IPS-18a (cell line): ENCODE data around the gene USP11.
A peak's percentile ranks its signal among the peaks of the same experiment; 100 is the strongest.

Source experiments
- H3K27ac ChIP-seq: one replicate; pipeline ENCODE4 v1.5.1; 2013; ENCODE audit warnings: low read length
- H3K27me3 ChIP-seq: one replicate; pipeline ENCODE4 v1.6.1; 2013; ENCODE audit warnings: mild to moderate bottlenecking, low read length; ENCODE audit not compliant: control insufficient read depth, insufficient read depth
- H3K36me3 ChIP-seq: one replicate; pipeline ENCODE4 v1.6.1; 2013; ENCODE audit warnings: low read depth, low read length; ENCODE audit not compliant: control insufficient read depth
- H3K4me1 ChIP-seq: one replicate; pipeline ENCODE4 v1.6.1; 2013; ENCODE audit warnings: low read depth, low read length; ENCODE audit not compliant: control insufficient read depth
- H3K4me3 ChIP-seq: one replicate; pipeline ENCODE4 v1.5.1; 2013; ENCODE audit warnings: low read length
- H3K9ac ChIP-seq: one replicate; pipeline ENCODE4 v1.6.1; 2013; ENCODE audit warnings: mild to moderate bottlenecking, low read length, moderate library complexity
- H3K9me3 ChIP-seq: one replicate; pipeline ENCODE4 v1.6.1; 2013; ENCODE audit warnings: low read depth, low read length; ENCODE audit not compliant: control insufficient read depth

USP11 gene

GRCh38 chrX:47232803-47233332 is at the start of gene USP11:
USP11 (plus strand) TSS chrX:47233009; CDS start chrX:47233044, 35 bp downstream.
- Histone ChIP-seq H3K27me3 (no peaks in the 10 kb centered on the region), H3K4me1 (no peaks in the 10 kb centered on the region), H3K9ac (peak within 1 kb of the TSS; percentile 97), H3K9me3 (peaks cover 7% of the 10 kb centered on the region), H3K4me3 (peak within 1 kb of the TSS; percentile 81), H3K36me3 (peaks cover 10% of the 10 kb centered on the region), H3K27ac (peak within 1 kb of the TSS; percentile 91)

- Histone ChIP-seq H3K36me3 (peaks cover 29% of the 10 kb centered on the region), H3K27me3 (no peaks in the 10 kb centered on the region), H3K27ac (no peak overlapping the region), H3K4me3 (no peak overlapping the region), H3K4me1 (no peaks in the 10 kb centered on the region), H3K9me3 (no peaks in the 10 kb centered on the region), H3K9ac (no peak overlapping the region)
Observed at GRCh38 chrX:47184486-47184885, 48.3 kb upstream of the USP11 start.

- H3K36me3 ChIP-seq, result peaks cover 29% of the 10 kb centered on the region
- no peak overlapping the region for H3K9ac ChIP-seq
- no peak overlapping the region for H3K27ac ChIP-seq
- no peaks in the 10 kb centered on the region for H3K27me3 ChIP-seq
- H3K4me1 ChIP-seq, result no peaks in the 10 kb centered on the region
- H3K9me3 ChIP-seq, result no peaks in the 10 kb centered on the region
- H3K4me3 ChIP-seq, result no peak overlapping the region
Observed at GRCh38 chrX:47185241-47185640, 47.6 kb upstream of the USP11 start.

GRCh38 chrX:47186096-47186740 is 46.6 kb upstream of the USP11 start:
- Histone ChIP-seq H3K4me1 (no peaks in the 10 kb centered on the region), H3K27me3 (no peaks in the 10 kb centered on the region), H3K36me3 (peaks cover 29% of the 10 kb centered on the region), H3K4me3 (no peak overlapping the region), H3K9ac (no peak overlapping the region), H3K9me3 (no peaks in the 10 kb centered on the region), H3K27ac (no peak overlapping the region)

GRCh38 chrX:47187106-47187677 is 45.6 kb upstream of the USP11 start:
- Histone ChIP-seq H3K4me3 (no peak overlapping the region), H3K4me1 (no peaks in the 10 kb centered on the region), H3K9ac (no peak overlapping the region), H3K27me3 (no peaks in the 10 kb centered on the region), H3K36me3 (peaks cover 20% of the 10 kb centered on the region), H3K27ac (no peak overlapping the region), H3K9me3 (no peaks in the 10 kb centered on the region)

GRCh38 chrX:47189906-47190305 is 42.9 kb upstream of the USP11 start:
- Histone ChIP-seq H3K4me1 (no peaks in the 10 kb centered on the region), H3K27me3 (no peaks in the 10 kb centered on the region), H3K9ac (no peak overlapping the region), H3K9me3 (no peaks in the 10 kb centered on the region), H3K27ac (no peak overlapping the region), H3K36me3 (peaks cover 13% of the 10 kb centered on the region), H3K4me3 (no peak overlapping the region)

- Histone ChIP-seq H3K36me3 (peaks cover 9% of the 10 kb centered on the region), H3K27ac (no peak overlapping the region), H3K27me3 (no peaks in the 10 kb centered on the region), H3K4me3 (peak overlapping the region; percentile 68), H3K9ac (peak overlapping the region; percentile 44), H3K9me3 (no peaks in the 10 kb centered on the region), H3K4me1 (no peaks in the 10 kb centered on the region)
Observed at GRCh38 chrX:47190445-47191269, 42.2 kb upstream of the USP11 start.

- H3K9me3 ChIP-seq, result no peaks in the 10 kb centered on the region
- H3K27ac ChIP-seq, result no peak overlapping the region
- peak overlapping the region; percentile 68 for H3K4me3 ChIP-seq
- H3K36me3 ChIP-seq, result peaks cover 6% of the 10 kb centered on the region
- no peaks in the 10 kb centered on the region for H3K27me3 ChIP-seq
- H3K9ac ChIP-seq, result peak overlapping the region; percentile 24
- H3K4me1 ChIP-seq, result no peaks in the 10 kb centered on the region
Observed at GRCh38 chrX:47191331-47191730, 41.5 kb upstream of the USP11 start.

GRCh38 chrX:47191806-47192401 is 40.9 kb upstream of the USP11 start:
- Histone ChIP-seq H3K4me1 (no peaks in the 10 kb centered on the region), H3K4me3 (peak overlapping the region; percentile 68), H3K9ac (peak overlapping the region; percentile 24), H3K36me3 (no peaks in the 10 kb centered on the region), H3K9me3 (no peaks in the 10 kb centered on the region), H3K27ac (no peak overlapping the region), H3K27me3 (no peaks in the 10 kb centered on the region)

- H3K27me3 ChIP-seq, result no peaks in the 10 kb centered on the region
- no peaks in the 10 kb centered on the region for H3K9me3 ChIP-seq
- no peaks in the 10 kb centered on the region for H3K4me1 ChIP-seq
- peaks cover 4% of the 10 kb centered on the region for H3K36me3 ChIP-seq
- peak within 1 kb of the TSS; percentile 75 for H3K4me3 ChIP-seq
- no peak within 1 kb of the TSS for H3K27ac ChIP-seq
- H3K9ac ChIP-seq, result peak within 1 kb of the TSS; percentile 80
Observed at GRCh38 chrX:47193475-47194193, 39.2 kb upstream of the USP11 start, which contains the start of gene UBA1. UBA1 (plus strand) TSS chrX:47193829; CDS start chrX:47198803, 4,974 bp downstream.
